Astrocyte of the spinal cord (primary cell): ENCODE data around the gene DNM3.
A peak's percentile ranks its signal among the peaks of the same experiment; 100 is the strongest.

ENCODE experiments used
- DNase-seq: peaks from one replicate; pipeline ENCODE4 v3.0.0; 2011; ENCODE audit warnings: low read depth, low spot score
- H3K4me3 ChIP-seq: 2 replicates; pipeline ENCODE4 v1.5.1; 2011; ENCODE audit warnings: low read depth, mild to moderate bottlenecking, low read length, moderate library complexity
- CTCF ChIP-seq: IDR thresholded peaks from 2 replicates; pipeline ENCODE4 v1.5.1; 2012; ENCODE audit warnings: low read depth, mild to moderate bottlenecking, low read length, inconsistent platforms
- in situ Hi-C: cut with HindIII; loops from 2 replicates; pipeline ENCODE4 v1.10.0; 2017; ENCODE audit warnings: low sequenced_read_pairs

The DNM3 gene

GRCh38 chr1:172142324-172142723 is 301.0 kb downstream of the DNM3 start:
- DNase-seq: no peak
- peak overlapping the region; percentile 41 for H3K4me3 ChIP-seq
- TF ChIP-seq CTCF: no peak
- in situ Hi-C loops: no loop called here

- peak overlapping the region; percentile 56 for H3K4me3 ChIP-seq
- DNase-seq: peak; percentile 89
- in situ Hi-C loops: no loop called here
- TF ChIP-seq CTCF: no peak
Measured at GRCh38 chr1:172143384-172144055, 302.2 kb downstream of the DNM3 start.

GRCh38 chr1:172144445-172145061 is 303.3 kb downstream of the DNM3 start:
- DNase-seq: peak; percentile 91
- TF ChIP-seq CTCF: no peak
- H3K4me3 ChIP-seq: peak overlapping the region; percentile 56
- in situ Hi-C loops: no loop called here

GRCh38 chr1:172145231-172145651 is 303.9 kb downstream of the DNM3 start:
- in situ Hi-C loops: no loop called here
- peak overlapping the region; percentile 56 for H3K4me3 ChIP-seq
- peak; percentile 81 for DNase-seq
- TF ChIP-seq CTCF: no peak

GRCh38 chr1:172145656-172146055 is 304.4 kb downstream of the DNM3 start:
- TF ChIP-seq CTCF: no peak
- H3K4me3 ChIP-seq: no peak overlapping the region
- DNase-seq: no peak
- in situ Hi-C loops: no loop called here

GRCh38 chr1:172146141-172146850 is 305.0 kb downstream of the DNM3 start:
- TF ChIP-seq CTCF: no peak
- DNase-seq: no peak
- H3K4me3 ChIP-seq: no peak overlapping the region
- in situ Hi-C loops: no loop called here
